GM19455 (cell line): ENCODE results near the gene NEK1.
"Not testable (repeated sequence)": the region's sequence is repeated elsewhere in the genome, so short reads cannot be mapped to it uniquely, and the experiment has no call there.

Source experiments
- ATAC-seq: cut with Tn5 transposase; IDR thresholded peaks from one replicate; pipeline ENCODE4 v1.9.1; 2021; ENCODE audit not compliant: unreplicated experiment

The NEK1 gene

DNA sequence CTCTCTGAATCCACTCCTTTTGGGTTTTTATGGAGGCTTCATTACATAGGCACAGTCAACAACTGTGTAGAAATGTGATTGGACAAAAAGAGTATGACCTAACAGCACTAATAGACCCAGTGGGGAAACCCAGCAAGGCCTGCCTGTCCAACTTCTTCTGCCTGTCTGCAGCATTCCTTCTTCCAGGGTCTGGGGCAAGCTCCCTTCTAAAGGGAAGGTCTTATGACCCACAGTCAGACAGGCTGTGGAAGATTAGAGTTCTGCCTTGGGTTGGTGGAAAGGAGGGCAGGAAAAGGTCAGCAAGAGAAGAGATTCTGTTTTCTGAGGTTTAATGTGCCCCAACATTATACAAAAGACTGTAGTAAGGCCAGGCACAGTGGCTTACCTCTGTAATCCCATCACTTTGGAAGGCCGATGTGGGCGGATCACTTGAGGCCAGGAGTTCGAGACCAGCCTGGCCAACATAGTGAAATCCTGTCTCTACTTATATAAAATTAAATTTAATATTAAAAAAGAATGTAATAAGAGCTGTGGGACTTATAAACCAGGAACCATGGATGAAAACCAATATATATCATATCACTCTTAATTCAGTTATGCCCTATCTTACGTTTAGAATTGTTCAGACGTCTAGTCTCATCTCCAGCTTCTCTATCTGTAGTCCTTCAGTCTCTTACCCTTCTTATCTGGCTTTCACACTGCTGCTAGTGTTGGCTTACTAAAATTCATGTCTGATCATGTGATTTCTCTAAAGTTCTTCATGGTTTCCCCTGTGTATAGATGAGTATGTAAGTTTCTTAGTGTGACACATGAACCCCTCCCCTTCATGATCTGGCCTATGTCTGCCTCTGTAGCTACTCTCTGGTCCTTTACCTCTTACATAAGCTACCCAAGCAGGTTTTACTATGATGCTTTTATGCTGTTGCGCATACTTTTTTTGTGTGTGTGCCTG, 14.2 kb upstream of the NEK1 start:
- ATAC-seq = no peak

DNA sequence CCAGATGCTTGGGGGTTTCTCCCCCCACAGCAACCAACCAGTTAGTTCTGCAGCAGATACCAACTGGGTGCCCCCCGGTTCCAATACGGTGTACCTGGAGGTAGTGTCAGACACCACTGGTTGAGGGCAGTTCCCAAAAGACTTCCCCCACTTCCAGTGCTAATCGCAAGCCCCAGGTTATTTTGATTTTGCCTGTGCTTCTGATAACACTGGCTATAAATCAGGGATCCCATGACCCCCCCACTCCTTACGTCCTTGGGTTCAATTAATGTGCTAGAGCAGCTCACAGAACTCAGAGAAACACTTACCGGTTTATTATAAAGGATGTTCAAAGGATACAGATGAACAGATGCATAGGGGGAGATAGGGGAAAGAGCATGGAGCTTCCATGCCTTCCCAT, 13.5 kb upstream of the NEK1 start:
- no peak for ATAC-seq

DNA sequence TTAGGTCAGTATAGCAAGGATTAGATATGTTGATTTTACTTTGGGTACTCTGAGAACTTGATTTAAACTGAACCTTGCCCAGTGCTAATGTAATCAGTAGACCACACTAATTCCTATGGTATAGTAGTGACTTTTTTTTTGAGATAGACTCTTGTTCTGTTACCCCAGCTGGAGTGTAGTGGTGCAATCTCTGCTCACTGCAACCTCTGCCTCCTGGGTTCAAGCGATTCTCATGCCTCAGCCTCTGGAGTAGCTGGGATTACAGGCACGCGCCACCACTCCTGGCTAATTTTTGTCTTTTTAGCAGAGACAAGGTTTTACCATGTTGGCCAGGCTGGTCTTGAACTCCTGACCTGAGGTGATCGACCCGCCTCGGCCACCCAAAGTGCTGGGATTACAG, 11.6 kb upstream of the NEK1 start:
- not testable (repeated sequence) for ATAC-seq

DNA sequence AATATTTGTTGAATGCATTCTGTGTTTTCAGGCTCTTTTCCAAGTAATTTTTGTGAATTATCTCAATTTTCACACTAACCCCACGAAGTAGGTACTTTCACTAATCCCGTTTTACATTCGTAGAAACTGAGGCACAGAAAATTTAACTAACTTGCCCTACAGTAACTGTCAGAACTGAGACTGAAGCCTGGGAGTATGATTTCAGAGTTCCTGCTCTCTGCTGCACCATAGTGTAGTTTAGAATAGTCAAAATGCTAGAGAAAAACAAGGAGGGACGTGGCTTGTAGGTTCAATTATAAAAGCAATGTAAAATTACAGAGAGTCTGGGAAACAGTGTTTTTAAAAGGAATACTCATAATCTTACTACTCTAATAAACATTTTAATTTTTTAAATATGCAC, 10.2 kb upstream of the NEK1 start:
- no peak for ATAC-seq

DNA sequence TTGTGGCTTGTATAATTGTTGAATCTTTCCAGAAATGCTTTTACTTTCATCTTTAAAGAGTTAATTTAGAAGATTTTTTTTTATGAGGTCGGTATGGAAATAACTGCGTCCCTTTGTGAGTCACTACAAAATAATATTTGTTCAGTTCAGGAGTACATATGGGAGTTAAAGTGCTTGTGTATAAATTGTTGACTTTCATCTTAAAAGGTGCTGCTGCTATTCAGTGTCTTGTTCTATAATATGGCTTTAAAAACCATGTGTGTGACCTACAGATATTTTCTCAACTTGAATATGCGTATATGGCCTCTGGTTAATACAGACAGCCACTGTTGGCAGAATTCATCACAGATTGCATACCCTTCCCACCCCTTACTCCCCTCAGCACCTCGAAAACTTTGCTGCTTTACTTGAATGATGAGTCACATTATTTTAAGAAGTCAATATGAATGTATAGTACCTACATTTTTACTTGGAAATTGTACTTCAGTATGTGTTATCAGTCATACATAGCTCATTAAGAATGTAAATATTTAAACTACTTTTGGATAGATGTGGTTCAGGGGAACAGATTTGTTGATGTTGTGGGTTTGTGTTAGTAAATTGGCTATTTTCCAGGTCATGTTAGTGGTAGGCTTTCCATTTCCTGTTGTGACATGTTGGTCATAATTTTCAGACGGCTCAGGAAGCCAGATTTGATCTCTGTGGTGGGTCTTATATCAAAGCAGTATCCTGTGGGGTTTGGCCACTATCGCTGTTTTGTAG, 9.5 kb upstream of the NEK1 start:
- ATAC-seq = no peak

DNA sequence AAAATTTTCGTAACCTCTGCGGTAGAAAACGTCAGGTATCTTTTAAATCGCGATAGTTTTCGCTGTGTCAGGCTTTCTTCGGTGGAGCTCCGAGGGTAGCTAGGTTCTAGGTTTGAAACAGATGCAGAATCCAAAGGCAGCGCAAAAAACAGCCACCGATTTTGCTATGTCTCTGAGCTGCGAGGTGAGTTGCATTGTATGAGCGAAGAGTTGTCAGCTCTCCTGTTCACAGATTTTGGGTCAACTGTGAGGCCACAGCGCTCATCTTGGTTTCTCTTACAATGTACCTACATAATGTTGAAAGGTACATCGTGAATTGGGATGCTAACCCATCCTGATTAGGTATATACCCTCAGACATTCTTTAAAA, 8.5 kb upstream of the NEK1 start:
- ATAC-seq = no peak

DNA sequence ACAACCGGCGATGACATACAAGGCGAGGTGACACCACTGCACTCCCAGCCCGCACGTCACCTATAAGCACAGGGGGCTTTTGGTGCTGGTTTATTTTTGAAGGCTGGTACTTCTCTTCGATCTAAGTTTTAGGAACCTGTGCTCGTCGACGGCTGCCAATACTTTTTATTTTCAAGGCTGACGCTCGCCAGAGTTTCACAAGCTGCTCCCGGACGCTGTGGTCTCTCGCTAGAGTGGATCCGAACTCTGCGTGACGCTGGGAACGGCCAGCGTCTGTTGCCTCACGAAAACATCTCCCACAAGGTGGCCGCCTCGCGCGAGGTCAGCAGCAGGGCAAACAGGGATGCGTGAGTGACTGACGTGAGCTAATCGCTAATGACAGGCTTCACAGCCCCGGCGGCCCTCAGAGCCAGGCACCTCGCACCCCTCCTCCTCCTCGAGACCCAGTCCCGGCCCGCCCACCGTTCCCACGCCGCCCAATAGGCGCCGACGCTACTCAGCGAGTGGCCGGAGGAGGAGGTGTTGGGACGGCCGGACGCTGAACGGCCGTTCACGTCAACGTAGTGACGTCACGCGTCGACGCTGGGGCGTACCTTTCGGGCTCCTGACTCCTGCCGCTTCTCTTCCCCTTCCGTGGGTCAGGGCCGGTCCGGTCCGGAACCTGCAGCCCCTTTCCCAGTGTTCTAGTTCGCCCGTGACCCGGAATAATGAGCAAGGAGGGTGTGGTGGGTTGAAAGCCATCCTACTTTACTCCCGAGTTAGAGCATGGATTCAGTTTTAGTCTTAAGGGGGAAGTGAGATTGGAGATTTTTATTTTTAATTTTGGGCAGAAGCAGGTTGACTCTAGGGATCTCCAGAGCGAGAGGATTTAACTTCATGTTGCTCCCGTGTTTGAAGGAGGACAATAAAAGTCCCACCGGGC, 7.8 kb upstream of the NEK1 start, which contains the start of gene CLCN3:
TSS of gene CLCN3 (plus strand) at position 621 of the 922 bp plus-strand sequence. CDS start 15,351 bp downstream, outside the sequence.
- peak; percentile 96 for ATAC-seq

DNA sequence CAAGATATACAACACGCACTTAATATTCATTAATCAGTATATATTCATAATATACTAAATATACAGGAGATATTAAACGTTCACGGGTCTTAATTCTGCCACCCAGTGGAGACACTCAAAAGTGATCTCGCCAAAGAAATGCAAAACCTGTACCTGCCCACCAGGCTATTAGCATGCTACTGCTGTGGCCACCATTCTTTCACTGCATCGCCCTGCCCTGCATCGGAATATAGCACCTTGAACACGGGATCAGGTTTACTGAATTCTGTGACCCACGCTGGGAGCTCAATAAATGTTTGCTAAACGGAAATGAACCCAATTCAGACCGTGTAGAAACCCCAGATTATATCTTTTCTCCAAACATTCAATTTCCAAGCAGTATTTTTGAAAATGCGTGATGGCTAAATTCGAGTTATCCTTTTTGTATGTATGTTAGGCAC, 7.2 kb upstream of the NEK1 start:
- peak; percentile 46 for ATAC-seq

DNA sequence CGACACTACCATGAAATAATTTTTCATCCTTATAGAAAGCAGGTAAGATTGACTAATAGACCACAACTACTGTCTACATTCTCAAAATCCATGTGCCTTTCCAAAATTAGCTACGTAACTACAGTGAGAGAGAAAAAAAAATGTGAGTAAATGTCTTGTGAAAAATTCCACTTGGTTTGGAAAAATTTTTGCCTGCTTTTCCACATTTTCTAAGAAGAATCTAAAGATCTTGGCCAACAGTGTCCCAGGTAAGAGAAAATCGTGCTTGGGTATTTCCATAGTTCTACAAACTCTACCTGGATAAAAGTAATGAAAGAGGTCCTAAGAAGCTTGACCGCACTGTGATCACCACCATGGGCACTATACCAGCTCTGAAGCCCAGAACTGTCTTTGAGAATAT, 6.6 kb upstream of the NEK1 start:
- no peak for ATAC-seq

DNA sequence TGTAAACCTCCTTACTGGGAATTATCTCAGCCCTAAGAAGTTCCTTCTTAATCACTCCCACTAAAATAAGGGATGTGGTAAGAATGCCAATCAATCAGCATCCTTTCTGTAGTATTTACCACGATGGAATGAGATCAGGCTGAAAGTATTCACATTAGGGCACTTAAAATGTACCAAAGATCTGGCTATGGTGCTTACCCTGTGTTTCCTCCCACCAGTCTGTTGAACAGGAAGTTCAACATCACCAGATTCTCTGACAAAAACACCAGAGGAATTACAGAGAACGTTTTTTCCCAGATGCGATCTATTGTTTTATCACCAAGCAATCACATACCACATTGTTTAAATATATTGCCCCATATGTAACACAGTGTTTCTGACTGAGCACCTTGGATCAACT, 5.9 kb upstream of the NEK1 start:
- ATAC-seq = no peak

DNA sequence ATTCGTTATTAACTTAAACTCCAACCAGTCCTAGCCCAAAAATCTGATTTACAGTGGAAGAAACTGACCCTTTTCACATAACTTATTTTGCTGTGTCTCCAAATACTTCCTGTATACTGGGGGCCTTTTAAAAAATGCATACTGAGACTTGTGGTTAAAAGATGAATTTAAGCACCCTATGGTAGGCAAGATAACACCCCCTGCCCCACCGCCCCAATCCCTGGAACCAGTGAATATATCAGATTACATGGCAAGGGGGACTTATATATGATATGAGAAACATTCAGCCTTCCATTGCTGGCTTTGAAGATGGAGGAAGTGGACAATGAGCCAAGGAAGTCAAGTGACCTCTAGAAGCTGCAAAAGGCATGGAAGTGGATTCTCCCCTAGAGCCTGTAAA, 4.9 kb upstream of the NEK1 start:
- ATAC-seq = no peak

DNA sequence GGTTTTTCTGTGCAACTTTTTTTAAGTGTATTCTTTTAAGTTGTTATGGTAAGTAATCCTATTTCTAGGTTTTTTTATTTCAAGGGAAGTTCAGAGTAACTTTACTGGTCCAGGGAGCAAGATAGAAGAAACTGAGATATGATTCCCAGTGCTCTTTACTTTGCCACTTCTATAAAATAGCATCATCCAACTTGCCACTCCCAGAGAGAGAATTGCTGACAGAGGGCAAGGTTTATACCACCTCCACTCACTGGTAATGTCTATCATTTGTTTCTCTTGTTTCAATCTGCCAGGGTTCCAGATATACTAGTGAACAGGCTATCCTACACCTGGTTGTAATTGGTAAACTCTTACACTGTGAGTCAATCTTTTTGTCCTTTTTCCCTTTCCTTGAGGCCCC, 4.5 kb upstream of the NEK1 start:
- ATAC-seq = no peak

DNA sequence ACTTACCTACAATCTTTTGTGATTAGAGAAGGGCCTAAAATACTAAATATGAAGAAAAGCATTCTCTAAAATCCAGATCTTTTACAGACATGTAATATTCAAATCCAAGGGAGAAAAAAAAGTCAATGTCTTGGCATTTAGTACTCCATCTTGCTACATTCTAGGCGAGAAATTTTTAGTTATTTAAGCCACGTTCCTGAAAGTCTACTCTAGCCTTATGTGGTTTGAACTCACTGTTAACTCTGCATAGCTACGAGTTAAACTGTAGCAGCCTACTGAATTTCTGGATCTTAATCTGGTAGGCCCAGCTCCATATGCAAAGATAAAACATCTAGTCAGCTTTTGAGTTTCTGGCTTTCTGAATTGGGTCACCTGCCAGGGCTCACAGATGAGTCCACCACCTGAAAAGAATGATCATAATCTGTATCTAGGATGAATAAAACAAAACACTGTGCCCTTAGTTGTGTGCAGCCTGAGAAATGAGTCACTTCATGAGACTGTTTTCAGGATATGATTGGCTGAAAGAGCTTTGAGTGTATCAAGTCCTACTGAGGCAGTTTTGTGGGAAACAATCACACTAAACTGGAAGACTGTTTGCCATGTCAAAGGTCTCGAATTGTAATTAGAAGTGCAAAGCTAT, 3.2 kb upstream of the NEK1 start:
- no peak for ATAC-seq

DNA sequence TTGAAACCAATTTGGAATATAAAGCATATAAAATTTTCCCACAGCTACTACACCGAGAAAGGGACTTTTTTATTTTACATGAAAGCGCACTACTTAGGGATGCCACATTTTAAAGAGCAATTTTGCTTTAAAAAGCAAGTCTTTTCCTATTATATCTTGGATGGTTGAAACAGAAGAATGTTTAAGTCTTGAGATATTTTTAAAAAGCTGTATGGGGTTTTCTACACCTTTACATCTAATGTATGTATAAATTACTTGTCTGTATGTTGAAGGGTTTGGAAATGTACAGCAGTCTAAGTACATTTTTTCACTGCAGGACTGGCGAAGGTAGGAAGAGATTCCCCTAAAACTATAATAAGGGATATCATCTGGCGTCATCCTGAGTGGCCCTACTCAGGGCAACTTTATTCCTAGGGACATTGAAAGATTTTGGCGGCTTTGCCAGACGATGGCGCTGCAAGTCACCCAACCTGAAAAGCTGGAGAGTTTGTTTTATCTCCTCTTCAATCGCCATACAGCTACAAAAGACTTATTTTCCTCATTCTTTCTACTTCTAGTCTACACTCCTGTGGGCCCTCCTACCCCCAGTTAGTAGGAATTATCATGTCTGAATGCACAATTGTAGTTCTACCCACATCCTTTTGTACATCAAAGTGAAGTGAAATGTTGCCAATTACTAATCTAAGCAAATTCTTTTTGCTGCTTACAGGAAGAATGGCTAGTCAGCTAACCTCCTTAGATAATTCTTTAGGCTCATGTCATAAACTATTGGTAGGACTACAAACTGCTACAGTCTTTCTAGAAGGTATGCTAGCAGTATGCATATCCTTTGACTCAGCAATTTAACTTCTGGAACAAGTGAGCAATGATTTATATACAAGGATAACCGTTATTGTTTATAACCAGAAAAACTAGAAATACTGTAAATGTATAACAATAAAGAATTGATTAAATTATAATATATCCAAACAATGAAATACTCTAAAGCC, 782 bp upstream of the NEK1 start:
- ATAC-seq = peak; percentile 36

DNA sequence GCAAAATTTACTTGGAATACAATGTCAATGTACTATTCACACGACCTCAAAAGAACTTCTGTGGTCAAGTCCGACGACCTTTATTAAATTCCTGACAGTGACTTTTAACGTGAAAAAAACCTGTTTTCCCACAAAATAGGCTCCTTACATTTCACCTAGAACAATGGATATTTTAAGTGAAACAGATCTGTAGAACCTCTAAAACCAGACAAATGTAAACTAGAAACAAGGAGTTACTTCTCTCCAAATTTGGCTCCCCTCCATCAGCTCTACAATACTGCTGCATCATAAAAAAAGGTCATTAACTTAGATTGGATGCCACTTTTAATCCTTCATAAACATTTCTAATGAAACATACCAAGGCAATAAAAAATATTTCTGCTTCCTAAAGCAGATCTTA, 1.2 kb downstream of the NEK1 start:
- no peak for ATAC-seq

DNA sequence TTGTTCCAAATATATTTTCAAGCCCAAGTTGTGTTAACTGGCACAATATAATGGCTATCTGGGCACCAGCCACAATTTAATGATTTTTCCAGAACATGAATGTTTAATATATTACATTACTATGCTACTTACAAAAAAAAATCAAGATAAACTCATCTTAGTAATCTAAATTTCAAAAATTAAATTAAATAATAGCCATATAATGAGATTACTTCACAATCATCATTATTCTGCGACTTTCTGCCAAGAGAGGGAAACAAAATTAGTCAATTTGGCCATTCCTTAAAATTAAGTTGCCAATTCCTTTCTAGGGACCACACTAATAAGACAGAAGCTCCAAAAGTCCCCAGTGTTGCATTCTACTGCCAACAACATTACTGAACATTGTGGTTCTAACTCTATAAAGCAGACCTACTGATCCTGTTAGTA, 7.5 kb downstream of the NEK1 start:
- ATAC-seq = no peak

DNA sequence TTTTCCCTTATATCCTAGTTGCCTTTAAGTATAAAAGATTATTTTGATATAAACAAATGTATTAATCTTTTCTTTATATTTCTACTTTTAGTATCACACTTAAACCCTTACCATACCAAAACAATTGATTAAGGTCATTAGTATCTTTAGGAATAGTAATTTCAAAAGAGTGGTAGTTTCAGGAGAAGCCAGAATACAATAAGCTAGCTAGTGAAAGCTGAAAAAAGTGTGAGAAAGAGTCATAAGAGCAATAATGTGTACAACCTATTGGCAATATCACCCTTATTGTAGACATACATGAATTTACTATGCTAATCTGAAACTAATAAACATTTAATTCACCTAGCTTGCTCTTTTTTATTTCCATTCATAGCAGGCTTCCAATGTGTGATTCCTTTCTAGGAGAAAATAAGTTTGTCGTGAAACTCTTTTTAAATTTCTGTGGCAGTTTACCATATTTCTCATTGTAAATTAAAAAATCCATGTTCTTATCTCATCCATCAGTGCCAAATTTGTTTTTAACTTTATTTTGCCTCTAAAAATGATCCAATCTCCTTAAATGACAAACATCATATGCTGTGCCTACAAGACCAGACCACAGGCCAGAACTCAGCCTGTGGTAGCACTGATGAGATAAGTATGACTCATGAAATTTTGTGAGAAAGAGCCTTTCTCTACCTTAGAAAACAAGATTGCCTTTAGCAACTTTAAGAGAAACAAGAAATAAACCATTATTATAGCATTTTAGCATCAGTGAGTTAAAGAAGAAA, 8.1 kb downstream of the NEK1 start:
- ATAC-seq = peak; percentile 61

DNA sequence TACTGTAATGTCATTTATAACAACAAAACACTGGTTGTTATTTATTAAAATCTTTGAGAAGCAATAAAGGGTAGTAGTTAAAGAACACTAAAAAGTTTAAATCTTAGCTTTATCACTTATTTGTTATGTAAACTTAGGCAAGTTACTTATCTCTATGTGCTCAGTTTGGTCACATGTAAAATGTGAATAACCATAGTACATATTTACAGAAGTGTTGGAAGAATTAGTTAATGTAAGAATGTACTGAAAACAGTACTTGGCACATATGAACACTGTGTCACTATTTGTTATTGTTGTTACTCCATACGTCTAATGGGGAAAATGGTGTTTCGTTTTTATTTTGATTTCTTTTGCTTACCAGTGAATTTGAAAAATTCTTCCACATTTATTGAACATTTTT, 9.1 kb downstream of the NEK1 start:
- no peak for ATAC-seq
